Erythroblast (primary cell): ENCODE results near the gene ERBB4.

Source experiments
- GATA1 ChIP-seq: IDR thresholded peaks from 2 replicates; pipeline ENCODE4 v1.6.1; 2011; ENCODE audit warnings: low read depth, mild to moderate bottlenecking, control low read depth, low read length, moderate library complexity
- POLR2A ChIP-seq: IDR thresholded peaks from 2 replicates; pipeline ENCODE4 v1.6.1; 2011; ENCODE audit warnings: mild to moderate bottlenecking, low read length

GRCh38 chr2:211846036-211846400 is 692.6 kb downstream of the ERBB4 start:
- TF ChIP-seq POLR2A (no peak), GATA1 (no peak)
